Neural progenitor cell (in vitro differentiated cells): ENCODE measurements around the gene POLR3B.

Source experiments
- EZH2phosphoT487 ChIP-seq: fragments of 200-600 bp; sonication (generic); IDR thresholded peaks from 2 replicates; pipeline ENCODE4 v1.6.1; 2017; ENCODE audit warnings: antibody characterized with exemption
- TF ChIP-seq, protein P1 (sequence below): fragments of 200-600 bp; sonication (generic); IDR thresholded peaks from 2 replicates; pipeline ENCODE4 v1.5.1; 2017; ENCODE audit warnings: antibody characterized with exemption, mild to moderate bottlenecking

DNA sequence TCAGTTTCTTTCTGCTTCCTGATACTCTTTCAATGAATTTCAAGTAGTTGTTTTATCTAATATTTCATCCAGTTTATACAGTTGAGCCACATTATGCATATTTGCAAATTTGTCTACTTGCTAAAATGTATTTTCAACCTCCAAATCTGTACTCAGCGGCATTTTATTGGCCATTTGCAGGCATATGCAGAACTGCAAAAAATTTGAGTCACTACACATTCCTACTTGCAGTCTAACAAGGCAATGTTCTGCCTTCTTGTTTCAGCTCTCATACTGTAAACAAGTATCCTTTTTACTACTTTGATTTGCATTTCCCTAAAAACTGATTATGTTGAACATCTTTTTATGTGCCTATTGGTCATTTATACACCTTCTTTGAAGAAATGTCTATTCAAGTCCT is 55.0 kb downstream of the POLR3B start:
- TF ChIP-seq, protein P1, sequence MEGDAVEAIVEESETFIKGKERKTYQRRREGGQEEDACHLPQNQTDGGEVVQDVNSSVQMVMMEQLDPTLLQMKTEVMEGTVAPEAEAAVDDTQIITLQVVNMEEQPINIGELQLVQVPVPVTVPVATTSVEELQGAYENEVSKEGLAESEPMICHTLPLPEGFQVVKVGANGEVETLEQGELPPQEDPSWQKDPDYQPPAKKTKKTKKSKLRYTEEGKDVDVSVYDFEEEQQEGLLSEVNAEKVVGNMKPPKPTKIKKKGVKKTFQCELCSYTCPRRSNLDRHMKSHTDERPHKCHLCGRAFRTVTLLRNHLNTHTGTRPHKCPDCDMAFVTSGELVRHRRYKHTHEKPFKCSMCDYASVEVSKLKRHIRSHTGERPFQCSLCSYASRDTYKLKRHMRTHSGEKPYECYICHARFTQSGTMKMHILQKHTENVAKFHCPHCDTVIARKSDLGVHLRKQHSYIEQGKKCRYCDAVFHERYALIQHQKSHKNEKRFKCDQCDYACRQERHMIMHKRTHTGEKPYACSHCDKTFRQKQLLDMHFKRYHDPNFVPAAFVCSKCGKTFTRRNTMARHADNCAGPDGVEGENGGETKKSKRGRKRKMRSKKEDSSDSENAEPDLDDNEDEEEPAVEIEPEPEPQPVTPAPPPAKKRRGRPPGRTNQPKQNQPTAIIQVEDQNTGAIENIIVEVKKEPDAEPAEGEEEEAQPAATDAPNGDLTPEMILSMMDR, result no peak
- no peak for TF ChIP-seq EZH2phosphoT487
